ENCODE results near the gene RASL10A. TPM values are rescaled to one million over a fixed set of nuclear protein-coding genes. Genes with fewer than 3 reads are reported as not detected.

The RASL10A gene
- total and polyA plus RNA-seq, 2 experiments from 2014 or later: 1.6 to 3.0 TPM

DNA sequence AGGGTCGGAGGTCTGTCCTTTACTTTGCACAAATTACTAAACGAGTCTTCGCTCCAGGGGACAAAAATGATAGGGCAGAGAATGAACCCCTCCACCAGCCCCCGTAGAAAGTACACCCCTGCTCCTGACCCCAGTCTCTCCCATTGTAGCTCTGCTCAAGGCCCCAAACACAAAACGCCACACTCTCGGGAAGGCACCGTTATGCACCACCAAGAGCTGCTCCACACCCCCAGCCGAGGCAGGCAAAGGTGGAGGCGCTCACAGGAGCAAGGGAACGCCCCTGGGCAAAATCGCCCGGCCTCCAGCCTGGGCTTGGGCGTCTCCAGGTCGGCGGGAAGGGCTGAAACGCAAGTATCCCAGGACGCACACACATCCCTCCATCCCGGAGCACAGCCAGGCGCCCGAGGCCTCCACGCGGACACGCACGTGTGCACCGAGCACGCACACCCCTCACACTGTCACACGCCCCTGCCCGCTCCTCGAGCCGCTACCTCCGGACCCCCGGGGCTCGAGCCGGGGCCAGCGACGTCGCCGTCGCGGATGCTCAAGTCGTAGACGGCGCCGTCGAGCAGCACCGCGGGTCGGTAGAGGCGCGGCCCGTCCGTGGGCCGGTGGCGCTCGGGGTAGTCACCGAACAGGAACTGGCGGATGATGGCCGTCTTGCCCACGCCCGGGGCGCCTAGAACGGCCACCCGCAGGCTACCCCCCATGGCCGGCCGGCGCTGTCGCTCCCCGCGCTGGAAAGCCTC is 786 bp downstream of the RASL10A start:
- peak; percentile 58 for TF ChIP-seq EZH2 (IDR thresholded peaks at IDR 0.05; ENCODE audit: low read depth, unreplicated experiment)
- TF ChIP-seq, protein P1, sequence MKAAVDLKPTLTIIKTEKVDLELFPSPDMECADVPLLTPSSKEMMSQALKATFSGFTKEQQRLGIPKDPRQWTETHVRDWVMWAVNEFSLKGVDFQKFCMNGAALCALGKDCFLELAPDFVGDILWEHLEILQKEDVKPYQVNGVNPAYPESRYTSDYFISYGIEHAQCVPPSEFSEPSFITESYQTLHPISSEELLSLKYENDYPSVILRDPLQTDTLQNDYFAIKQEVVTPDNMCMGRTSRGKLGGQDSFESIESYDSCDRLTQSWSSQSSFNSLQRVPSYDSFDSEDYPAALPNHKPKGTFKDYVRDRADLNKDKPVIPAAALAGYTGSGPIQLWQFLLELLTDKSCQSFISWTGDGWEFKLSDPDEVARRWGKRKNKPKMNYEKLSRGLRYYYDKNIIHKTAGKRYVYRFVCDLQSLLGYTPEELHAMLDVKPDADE (IDR thresholded peaks at IDR 0.05): no peak
- H3K9me3 Mint-ChIP-seq: peaks cover 21% of the 10 kb centered on the region
- DNase-seq (ENCODE audit: low spot score) (peak; percentile 64), ATAC-seq (peak; percentile 4)
- H3K36me3 Mint-ChIP-seq (ENCODE audit: low read depth): peaks cover 7% of the 10 kb centered on the region; the same call in 1 of the 3 replicates
- peaks cover 47% of the 10 kb centered on the region for H3K27me3 Mint-ChIP-seq (ENCODE audit: insufficient read depth, low read depth, poor library complexity)
- H2AFZ ChIP-seq: peak overlapping the region; percentile 76; the same call in 1 of the 2 replicates
- peaks cover 9% of the 10 kb centered on the region for H4K20me1 ChIP-seq (replicated peaks; ENCODE audit: insufficient read depth)
- H3K9me2 ChIP-seq (ENCODE audit: insufficient read depth): no peaks in the 10 kb centered on the region
- H3K4me1 ChIP-seq (ENCODE audit: insufficient read depth): peaks cover 5% of the 10 kb centered on the region; the same call in 1 of the 2 replicates
- peak overlapping the region; percentile 84 for H3K4me2 ChIP-seq
- no peak overlapping the region for H3K27ac ChIP-seq (ENCODE audit: low read depth)
- no peaks in the 10 kb centered on the region for H3K36me3 ChIP-seq (ENCODE audit: insufficient read depth)
- peak overlapping the region; percentile 68 for H3K4me3 Mint-ChIP-seq
- H3F3A ChIP-seq (replicated peaks; ENCODE audit: low read depth): peaks cover 24% of the 10 kb centered on the region
- H3K27me3 ChIP-seq (ENCODE audit: insufficient read depth): peaks cover 54% of the 10 kb centered on the region
- no peak overlapping the region for H3K27ac Mint-ChIP-seq
- H3K4me3 ChIP-seq: peak overlapping the region; percentile 61
- H3K4me1 Mint-ChIP-seq: peaks cover 20% of the 10 kb centered on the region
- no peaks in the 10 kb centered on the region for H3K79me2 ChIP-seq (replicated peaks; ENCODE audit: insufficient read depth)

DNA sequence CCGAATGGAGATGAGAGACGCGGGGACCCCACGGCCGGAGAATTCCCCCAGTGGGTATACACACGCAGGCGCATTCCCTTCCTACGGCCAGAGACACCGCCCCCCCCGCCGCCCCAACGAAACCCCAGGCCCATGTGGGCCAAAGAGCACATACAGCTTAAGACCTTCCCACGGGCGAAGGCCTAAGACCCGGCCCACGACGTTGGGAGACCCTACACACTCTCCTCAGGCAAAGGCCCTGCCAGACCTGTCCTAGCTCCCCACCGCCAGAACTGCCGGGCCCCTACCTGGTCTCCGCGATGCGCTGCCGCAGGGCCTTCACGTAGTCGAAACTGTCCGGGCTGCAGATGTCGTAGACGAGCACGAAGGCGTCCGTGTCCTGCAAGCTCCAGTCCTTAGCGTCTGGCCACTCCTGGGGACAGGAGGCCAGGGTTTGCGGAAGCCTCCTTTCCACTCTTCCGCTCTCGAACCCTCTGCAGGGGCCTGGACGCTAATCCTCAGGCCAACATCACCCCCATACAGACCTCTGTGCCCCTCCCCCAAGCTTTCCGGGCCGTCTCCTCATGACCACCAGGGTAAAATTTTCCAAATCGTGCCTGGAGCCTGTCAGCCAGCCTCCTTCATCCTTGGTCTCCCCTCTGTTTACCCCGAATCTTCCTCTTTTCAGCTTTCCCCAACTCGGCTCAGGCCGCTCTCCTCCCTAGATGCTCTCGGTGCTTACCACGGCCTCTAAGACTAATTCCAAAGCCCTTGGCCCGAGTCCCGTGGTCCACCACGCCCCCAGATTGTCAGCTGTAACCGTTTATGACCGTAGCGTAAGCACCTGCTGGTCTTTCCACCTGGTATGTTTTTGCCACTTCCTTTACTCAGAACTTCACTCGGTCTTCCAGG is 1.7 kb downstream of the RASL10A start:
- H3K36me3 ChIP-seq (ENCODE audit: insufficient read depth): no peaks in the 10 kb centered on the region
- H3F3A ChIP-seq (replicated peaks; ENCODE audit: low read depth): peaks cover 24% of the 10 kb centered on the region
- Mint-ChIP-seq H3K36me3 (ENCODE audit: low read depth) (peaks cover 7% of the 10 kb centered on the region; the same call in 1 of the 3 replicates), H3K27me3 (ENCODE audit: insufficient read depth, low read depth, poor library complexity) (peaks cover 47% of the 10 kb centered on the region), H3K4me3 (peak overlapping the region; percentile 68), H3K9me3 (peaks cover 21% of the 10 kb centered on the region), H3K4me1 (peaks cover 22% of the 10 kb centered on the region), H3K27ac (no peak overlapping the region)
- peaks cover 54% of the 10 kb centered on the region for H3K27me3 ChIP-seq (ENCODE audit: insufficient read depth)
- DNase-seq (ENCODE audit: low spot score) (no peak), ATAC-seq (no peak)
- no peaks in the 10 kb centered on the region for H3K9me2 ChIP-seq (ENCODE audit: insufficient read depth)
- H3K27ac ChIP-seq (ENCODE audit: low read depth): no peak overlapping the region
- no peak overlapping the region; the same call in 1 of the 2 replicates for H3K4me2 ChIP-seq
- peaks cover 5% of the 10 kb centered on the region; the same call in 1 of the 2 replicates for H3K4me1 ChIP-seq (ENCODE audit: insufficient read depth)
- H3K4me3 ChIP-seq: 0 out of 2 replicates have a peak overlapping the region, but pooled peaks have one; percentile 61
- H3K79me2 ChIP-seq (replicated peaks; ENCODE audit: insufficient read depth): no peaks in the 10 kb centered on the region
- H4K20me1 ChIP-seq (replicated peaks; ENCODE audit: insufficient read depth): peaks cover 9% of the 10 kb centered on the region
- no peak overlapping the region for H2AFZ ChIP-seq
- TF ChIP-seq, protein P1 (IDR thresholded peaks at IDR 0.05): no peak
- TF ChIP-seq EZH2phosphoT487 (IDR thresholded peaks at IDR 0.05; ENCODE audit: unreplicated experiment) (no peak), ZNF331 (CRISPR knock-in tag; IDR thresholded peaks at IDR 0.05; ENCODE audit: low read depth) (no peak), JUNB (IDR thresholded peaks at IDR 0.05; ENCODE audit: unreplicated experiment) (no peak)
- TF ChIP-seq, protein P2, sequence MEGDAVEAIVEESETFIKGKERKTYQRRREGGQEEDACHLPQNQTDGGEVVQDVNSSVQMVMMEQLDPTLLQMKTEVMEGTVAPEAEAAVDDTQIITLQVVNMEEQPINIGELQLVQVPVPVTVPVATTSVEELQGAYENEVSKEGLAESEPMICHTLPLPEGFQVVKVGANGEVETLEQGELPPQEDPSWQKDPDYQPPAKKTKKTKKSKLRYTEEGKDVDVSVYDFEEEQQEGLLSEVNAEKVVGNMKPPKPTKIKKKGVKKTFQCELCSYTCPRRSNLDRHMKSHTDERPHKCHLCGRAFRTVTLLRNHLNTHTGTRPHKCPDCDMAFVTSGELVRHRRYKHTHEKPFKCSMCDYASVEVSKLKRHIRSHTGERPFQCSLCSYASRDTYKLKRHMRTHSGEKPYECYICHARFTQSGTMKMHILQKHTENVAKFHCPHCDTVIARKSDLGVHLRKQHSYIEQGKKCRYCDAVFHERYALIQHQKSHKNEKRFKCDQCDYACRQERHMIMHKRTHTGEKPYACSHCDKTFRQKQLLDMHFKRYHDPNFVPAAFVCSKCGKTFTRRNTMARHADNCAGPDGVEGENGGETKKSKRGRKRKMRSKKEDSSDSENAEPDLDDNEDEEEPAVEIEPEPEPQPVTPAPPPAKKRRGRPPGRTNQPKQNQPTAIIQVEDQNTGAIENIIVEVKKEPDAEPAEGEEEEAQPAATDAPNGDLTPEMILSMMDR (conservative IDR thresholded peaks at IDR 0.05; ENCODE audit: low read depth in 2 of 2): no peak
- TF ChIP-seq, protein P3, sequence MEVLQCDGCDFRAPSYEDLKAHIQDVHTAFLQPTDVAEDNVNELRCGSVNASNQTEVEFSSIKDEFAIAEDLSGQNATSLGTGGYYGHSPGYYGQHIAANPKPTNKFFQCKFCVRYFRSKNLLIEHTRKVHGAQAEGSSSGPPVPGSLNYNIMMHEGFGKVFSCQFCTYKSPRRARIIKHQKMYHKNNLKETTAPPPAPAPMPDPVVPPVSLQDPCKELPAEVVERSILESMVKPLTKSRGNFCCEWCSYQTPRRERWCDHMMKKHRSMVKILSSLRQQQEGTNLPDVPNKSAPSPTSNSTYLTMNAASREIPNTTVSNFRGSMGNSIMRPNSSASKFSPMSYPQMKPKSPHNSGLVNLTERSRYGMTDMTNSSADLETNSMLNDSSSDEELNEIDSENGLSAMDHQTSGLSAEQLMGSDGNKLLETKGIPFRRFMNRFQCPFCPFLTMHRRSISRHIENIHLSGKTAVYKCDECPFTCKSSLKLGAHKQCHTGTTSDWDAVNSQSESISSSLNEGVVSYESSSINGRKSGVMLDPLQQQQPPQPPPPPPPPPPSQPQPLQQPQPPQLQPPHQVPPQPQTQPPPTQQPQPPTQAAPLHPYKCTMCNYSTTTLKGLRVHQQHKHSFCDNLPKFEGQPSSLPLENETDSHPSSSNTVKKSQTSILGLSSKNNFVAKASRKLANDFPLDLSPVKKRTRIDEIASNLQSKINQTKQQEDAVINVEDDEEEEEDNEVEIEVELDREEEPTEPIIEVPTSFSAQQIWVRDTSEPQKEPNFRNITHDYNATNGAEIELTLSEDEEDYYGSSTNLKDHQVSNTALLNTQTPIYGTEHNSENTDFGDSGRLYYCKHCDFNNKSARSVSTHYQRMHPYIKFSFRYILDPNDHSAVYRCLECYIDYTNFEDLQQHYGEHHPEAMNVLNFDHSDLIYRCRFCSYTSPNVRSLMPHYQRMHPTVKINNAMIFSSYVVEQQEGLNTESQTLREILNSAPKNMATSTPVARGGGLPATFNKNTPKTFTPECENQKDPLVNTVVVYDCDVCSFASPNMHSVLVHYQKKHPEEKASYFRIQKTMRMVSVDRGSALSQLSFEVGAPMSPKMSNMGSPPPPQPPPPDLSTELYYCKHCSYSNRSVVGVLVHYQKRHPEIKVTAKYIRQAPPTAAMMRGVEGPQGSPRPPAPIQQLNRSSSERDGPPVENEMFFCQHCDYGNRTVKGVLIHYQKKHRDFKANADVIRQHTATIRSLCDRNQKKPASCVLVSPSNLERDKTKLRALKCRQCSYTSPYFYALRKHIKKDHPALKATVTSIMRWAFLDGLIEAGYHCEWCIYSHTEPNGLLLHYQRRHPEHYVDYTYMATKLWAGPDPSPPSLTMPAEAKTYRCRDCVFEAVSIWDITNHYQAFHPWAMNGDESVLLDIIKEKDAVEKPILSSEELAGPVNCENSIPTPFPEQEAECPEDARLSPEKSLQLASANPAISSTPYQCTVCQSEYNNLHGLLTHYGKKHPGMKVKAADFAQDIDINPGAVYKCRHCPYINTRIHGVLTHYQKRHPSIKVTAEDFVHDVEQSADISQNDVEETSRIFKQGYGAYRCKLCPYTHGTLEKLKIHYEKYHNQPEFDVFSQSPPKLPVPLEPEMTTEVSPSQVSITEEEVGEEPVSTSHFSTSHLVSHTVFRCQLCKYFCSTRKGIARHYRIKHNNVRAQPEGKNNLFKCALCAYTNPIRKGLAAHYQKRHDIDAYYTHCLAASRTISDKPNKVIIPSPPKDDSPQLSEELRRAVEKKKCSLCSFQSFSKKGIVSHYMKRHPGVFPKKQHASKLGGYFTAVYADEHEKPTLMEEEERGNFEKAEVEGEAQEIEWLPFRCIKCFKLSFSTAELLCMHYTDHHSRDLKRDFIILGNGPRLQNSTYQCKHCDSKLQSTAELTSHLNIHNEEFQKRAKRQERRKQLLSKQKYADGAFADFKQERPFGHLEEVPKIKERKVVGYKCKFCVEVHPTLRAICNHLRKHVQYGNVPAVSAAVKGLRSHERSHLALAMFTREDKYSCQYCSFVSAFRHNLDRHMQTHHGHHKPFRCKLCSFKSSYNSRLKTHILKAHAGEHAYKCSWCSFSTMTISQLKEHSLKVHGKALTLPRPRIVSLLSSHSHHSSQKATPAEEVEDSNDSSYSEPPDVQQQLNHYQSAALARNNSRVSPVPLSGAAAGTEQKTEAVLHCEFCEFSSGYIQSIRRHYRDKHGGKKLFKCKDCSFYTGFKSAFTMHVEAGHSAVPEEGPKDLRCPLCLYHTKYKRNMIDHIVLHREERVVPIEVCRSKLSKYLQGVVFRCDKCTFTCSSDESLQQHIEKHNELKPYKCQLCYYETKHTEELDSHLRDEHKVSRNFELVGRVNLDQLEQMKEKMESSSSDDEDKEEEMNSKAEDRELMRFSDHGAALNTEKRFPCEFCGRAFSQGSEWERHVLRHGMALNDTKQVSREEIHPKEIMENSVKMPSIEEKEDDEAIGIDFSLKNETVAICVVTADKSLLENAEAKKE (CRISPR knock-in tag; IDR thresholded peaks at IDR 0.05): no peak

Data from GM23338 (cell line).